PC-9 (cell line): ENCODE results near the gene ECE2. TPM values are rescaled to one million over a fixed set of nuclear protein-coding genes. Genes with fewer than 3 reads are reported as not detected.
A peak's percentile ranks its signal among the peaks of the same experiment; 100 is the strongest.

Source experiments
- BruUV-seq: library from RNA; stranded (reverse); fragments of 400-500 nt; replicated peaks from 2 replicates; lab custom pipeline; 2021; lab: Mats Ljungman, UMichigan
- CTCF ChIA-PET: fragments of 300-600 bp; sonication (Branson Sonifier 250); formaldehyde crosslinking; loops from one replicate; lab custom pipeline; 2022; ENCODE audit warnings: antibody characterized with exemption; lab: Charles Lee
- POLR2A ChIA-PET: fragments of 300-600 bp; sonication (Branson Sonifier 250); formaldehyde crosslinking; loops from one replicate; lab custom pipeline; 2022; ENCODE audit warnings: antibody characterized with exemption; ENCODE audit not compliant: unreplicated experiment; lab: Charles Lee
- DNase-seq, 2 experiments: peaks; one replicate each; pipeline versions ENCODE4 v3.0.0 to v3.0.0-alpha.2; 2015 to 2022; ENCODE audit warnings: mixed read lengths in 1 of 2
- H2AFZ ChIP-seq: fragments of 200-600 bp; sonication (generic); 2 replicates; pipeline ENCODE4 v1.8.1; 2017; ENCODE audit warnings: antibody characterized with exemption
- H3F3A ChIP-seq: fragments of 200-600 bp; sonication (generic); 2 replicates; pipeline ENCODE4 v1.8.1; 2017; ENCODE audit warnings: antibody characterized with exemption, mild to moderate bottlenecking, low read depth; ENCODE audit not compliant: insufficient read depth
- H3K27ac ChIP-seq: fragments of 200-600 bp; sonication (generic); 2 replicates; pipeline ENCODE4 v1.6.1; 2016; ENCODE audit warnings: mixed run types
- H3K27me3 ChIP-seq: fragments of 200-600 bp; sonication (generic); 2 replicates; pipeline ENCODE4 v1.6.1; 2016; ENCODE audit warnings: low read depth, mixed run types; ENCODE audit not compliant: insufficient read depth
- H3K36me3 ChIP-seq: fragments of 200-600 bp; sonication (generic); 2 replicates; pipeline ENCODE4 v1.6.1; 2016; ENCODE audit warnings: low read depth, mixed run types
- H3K4me1 ChIP-seq: fragments of 200-600 bp; sonication (generic); replicated peaks from 2 replicates; pipeline ENCODE4 v1.6.1; 2016; ENCODE audit warnings: mixed run types; ENCODE audit not compliant: insufficient read depth
- H3K4me2 ChIP-seq: fragments of 200-600 bp; sonication (generic); 2 replicates; pipeline ENCODE4 v1.6.1; 2017; ENCODE audit warnings: mixed run types
- H3K4me3 ChIP-seq: fragments of 200-600 bp; sonication (generic); 2 replicates; pipeline ENCODE4 v1.6.1; 2016; ENCODE audit warnings: mixed run types
- H3K79me2 ChIP-seq: fragments of 200-600 bp; sonication (generic); 2 replicates; pipeline ENCODE4 v1.6.1; 2017; ENCODE audit warnings: low read depth, mixed run types
- H3K9me2 ChIP-seq: fragments of 200-600 bp; sonication (generic); 2 replicates; pipeline ENCODE4 v1.8.1; 2017; ENCODE audit warnings: mild to moderate bottlenecking; ENCODE audit not compliant: insufficient read depth
- H3K9me3 ChIP-seq: fragments of 200-600 bp; sonication (generic); 2 replicates; pipeline ENCODE4 v1.8.1; 2016; ENCODE audit warnings: low read depth; ENCODE audit not compliant: insufficient read depth
- H4K20me1 ChIP-seq: fragments of 200-600 bp; sonication (generic); 2 replicates; pipeline ENCODE4 v1.8.1; 2017; ENCODE audit not compliant: insufficient read depth
- EZH2 ChIP-seq: fragments of 200-600 bp; sonication (generic); IDR thresholded peaks from 2 replicates; pipeline ENCODE4 v1.8.0; 2017; ENCODE audit warnings: antibody characterized with exemption, low read depth
- intact Hi-C: fragments of 100-400 bp; cut with micrococcal nuclease; formaldehyde crosslinking; loops from one replicate; pipeline ENCODE4 v1.10.0; 2022; ENCODE audit not compliant: unreplicated experiment
- total RNA-seq: library from RNA; stranded (reverse); gene quantifications from 2 replicates; pipeline ENCODE4 v1.2.3, GENCODE V29; 2021
- TF ChIP-seq, protein P1 (sequence below): fragments of 200-600 bp; sonication (generic); conservative IDR thresholded peaks from 2 replicates; pipeline ENCODE4 v1.6.1; 2017; ENCODE audit warnings: mixed run types, antibody characterized with exemption, mild to moderate bottlenecking, moderate library complexity

Gene ECE2
- total RNA-seq, 1 experiment from 2014 or later, result not detected

DNA sequence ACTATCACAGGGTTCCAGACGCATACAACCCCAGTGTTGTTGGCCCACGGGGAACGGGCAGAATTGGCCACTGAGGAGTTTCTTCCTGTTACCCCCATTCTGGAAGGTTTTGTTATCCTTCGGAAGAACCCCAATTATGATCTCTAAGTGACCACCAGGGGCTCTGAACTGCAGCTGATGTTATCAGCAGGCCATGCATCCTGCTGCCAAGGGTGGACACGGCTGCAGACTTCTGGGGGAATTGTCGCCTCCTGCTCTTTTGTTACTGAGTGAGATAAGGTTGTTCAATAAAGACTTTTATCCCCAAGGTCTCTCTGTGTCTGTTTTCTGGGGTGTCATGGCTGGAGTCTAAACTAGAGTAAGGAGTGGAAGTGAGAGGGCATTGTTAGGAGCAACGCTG, 32.9 kb downstream of the ECE2 start:
- H3K9me2 ChIP-seq, result no peaks in the 10 kb centered on the region
- no peak for DNase-seq
- POLR2A ChIA-PET, result no interaction called here
- no peak overlapping the region for H3K27ac ChIP-seq
- peaks cover 41% of the 10 kb centered on the region for H3K36me3 ChIP-seq
- peaks cover 12% of the 10 kb centered on the region; the same call in 1 of the 2 replicates for H3K79me2 ChIP-seq
- no peaks in the 10 kb centered on the region for H3K27me3 ChIP-seq
- BruUV-seq, result TSS peak; percentile 3
- H2AFZ ChIP-seq, result no peak overlapping the region
- 0 out of 2 replicates have a peak, but pooled peaks cover 2% of the 10 kb centered on the region for H3K4me1 ChIP-seq
- CTCF ChIA-PET, result no interaction called here
- H4K20me1 ChIP-seq, result peaks cover 30% of the 10 kb centered on the region
- intact Hi-C loops, result no loop called here
- peaks cover 88% of the 10 kb centered on the region for H3F3A ChIP-seq
- H3K4me3 ChIP-seq, result no peak overlapping the region
- no peaks in the 10 kb centered on the region for H3K9me3 ChIP-seq
- H3K4me2 ChIP-seq, result no peak overlapping the region
- TF ChIP-seq, protein P1, sequence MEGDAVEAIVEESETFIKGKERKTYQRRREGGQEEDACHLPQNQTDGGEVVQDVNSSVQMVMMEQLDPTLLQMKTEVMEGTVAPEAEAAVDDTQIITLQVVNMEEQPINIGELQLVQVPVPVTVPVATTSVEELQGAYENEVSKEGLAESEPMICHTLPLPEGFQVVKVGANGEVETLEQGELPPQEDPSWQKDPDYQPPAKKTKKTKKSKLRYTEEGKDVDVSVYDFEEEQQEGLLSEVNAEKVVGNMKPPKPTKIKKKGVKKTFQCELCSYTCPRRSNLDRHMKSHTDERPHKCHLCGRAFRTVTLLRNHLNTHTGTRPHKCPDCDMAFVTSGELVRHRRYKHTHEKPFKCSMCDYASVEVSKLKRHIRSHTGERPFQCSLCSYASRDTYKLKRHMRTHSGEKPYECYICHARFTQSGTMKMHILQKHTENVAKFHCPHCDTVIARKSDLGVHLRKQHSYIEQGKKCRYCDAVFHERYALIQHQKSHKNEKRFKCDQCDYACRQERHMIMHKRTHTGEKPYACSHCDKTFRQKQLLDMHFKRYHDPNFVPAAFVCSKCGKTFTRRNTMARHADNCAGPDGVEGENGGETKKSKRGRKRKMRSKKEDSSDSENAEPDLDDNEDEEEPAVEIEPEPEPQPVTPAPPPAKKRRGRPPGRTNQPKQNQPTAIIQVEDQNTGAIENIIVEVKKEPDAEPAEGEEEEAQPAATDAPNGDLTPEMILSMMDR, result no peak
- no peak for TF ChIP-seq EZH2

DNA sequence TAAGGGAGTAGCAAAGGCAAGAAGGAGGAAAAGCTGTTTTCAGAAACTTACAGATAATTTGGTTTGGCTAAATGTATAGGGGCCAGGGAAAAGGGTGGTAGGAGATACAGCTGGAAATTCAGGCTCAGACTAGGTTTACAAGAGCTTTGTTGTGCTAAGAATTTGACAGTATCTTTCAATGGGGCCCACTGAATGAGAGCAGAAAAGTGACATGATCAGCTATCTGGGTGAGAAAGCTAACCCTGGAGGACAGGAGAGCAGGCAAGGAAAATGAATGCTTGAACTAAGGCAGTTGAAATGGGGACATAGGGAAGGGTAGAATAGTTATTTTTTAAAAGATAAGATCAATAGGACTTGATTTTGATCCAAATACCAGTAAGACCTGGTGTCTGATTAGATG, 35.8 kb downstream of the ECE2 start:
- H2AFZ ChIP-seq, result no peak overlapping the region
- peaks cover 78% of the 10 kb centered on the region for H3F3A ChIP-seq
- H4K20me1 ChIP-seq, result peaks cover 19% of the 10 kb centered on the region
- ChIA-PET POLR2A (interaction anchor here (0.6 kb wide), 2 partner anchors 8 to 135 kb away, joined by 4 to 7 read pairs; no protein-coding TSS in a partner anchor), CTCF (no interaction called here)
- H3K36me3 ChIP-seq, result peaks cover 24% of the 10 kb centered on the region
- peaks cover 20% of the 10 kb centered on the region for H3K79me2 ChIP-seq
- no peaks in the 10 kb centered on the region for H3K27me3 ChIP-seq
- no peak overlapping the region for H3K4me3 ChIP-seq
- no TSS peak for BruUV-seq
- H3K4me1 ChIP-seq, result peaks cover 16% of the 10 kb centered on the region
- DNase-seq, result no peak
- intact Hi-C loops, result loop anchor here (5.0 kb wide), 1 partner anchor 36 kb away; no protein-coding TSS in a partner anchor
- no peaks in the 10 kb centered on the region for H3K9me2 ChIP-seq
- TF ChIP-seq EZH2, result no peak
- TF ChIP-seq, protein P1, result no peak
- no peaks in the 10 kb centered on the region for H3K9me3 ChIP-seq
- no peak overlapping the region for H3K4me2 ChIP-seq
- peak overlapping the region; percentile 20; the same call in 1 of the 2 replicates for H3K27ac ChIP-seq

DNA sequence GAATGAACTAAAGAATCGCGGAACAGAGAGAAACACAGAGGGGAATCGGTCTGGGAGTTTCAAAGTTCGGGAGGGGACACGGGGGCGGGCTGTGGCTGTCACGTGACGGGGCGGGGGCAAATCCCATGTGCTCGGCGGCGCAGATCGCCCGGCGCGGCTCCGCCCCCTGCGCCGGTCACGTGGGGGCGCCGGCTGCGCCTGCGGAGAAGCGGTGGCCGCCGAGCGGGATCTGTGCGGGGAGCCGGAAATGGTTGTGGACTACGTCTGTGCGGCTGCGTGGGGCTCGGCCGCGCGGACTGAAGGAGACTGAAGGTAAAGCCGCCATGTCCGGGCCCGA, 38.5 kb downstream of the ECE2 start, which contains the start of gene EIF4G1:
TSS of gene EIF4G1 (plus strand) at position 244 of the 337 bp plus-strand sequence. CDS start 1,191 bp downstream, outside the sequence.
- Histone ChIP-seq H3F3A (peaks cover 78% of the 10 kb centered on the region), H3K27me3 (no peaks in the 10 kb centered on the region), H3K4me1 (peaks cover 43% of the 10 kb centered on the region), H3K79me2 (peaks cover 46% of the 10 kb centered on the region), H3K36me3 (peaks cover 29% of the 10 kb centered on the region), H3K4me2 (peak within 1 kb of the TSS; percentile 81), H3K27ac (peak within 1 kb of the TSS; percentile 84), H3K9me3 (no peaks in the 10 kb centered on the region), H3K4me3 (peak within 1 kb of the TSS; percentile 63), H2AFZ (peak within 1 kb of the TSS; percentile 80), H3K9me2 (no peaks in the 10 kb centered on the region), H4K20me1 (peaks cover 42% of the 10 kb centered on the region)
- DNase-seq, result peak; percentile 82 to 98
- intact Hi-C loops, result loop anchor here (1.0 to 5.0 kb wide), 4 partner anchors 15 to 140 kb away; partner anchors contain the start of genes AP2M1 and PSMD2
- BruUV-seq, result no TSS peak
- CTCF ChIA-PET, result interaction anchor here (0.7 kb wide), 1 partner anchor 41 kb away, joined by 7 read pairs; no protein-coding TSS in a partner anchor
- POLR2A ChIA-PET, result no interaction called here
- TF ChIP-seq, protein P1, result no peak
- TF ChIP-seq EZH2, result no peak
